GM21526 (cell line): ENCODE data around the gene C19orf18.

Experiments
- ATAC-seq: cut with Tn5 transposase; IDR thresholded peaks from one replicate; pipeline ENCODE4 v1.9.1; 2021; ENCODE audit warnings: moderate library complexity; ENCODE audit not compliant: unreplicated experiment, low FRiP score

Gene C19orf18

GRCh38 chr19:57949296-57949695 lies 25.0 kb downstream of the C19orf18 start:
- ATAC-seq, result no peak

GRCh38 chr19:57947419-57948134 lies 26.8 kb downstream of the C19orf18 start, which contains the start of gene ZNF256:
TSS of gene ZNF256 (minus strand) at chr19:57947706. CDS start at chr19:57947474, 232 bp downstream.
- ATAC-seq, result peak; percentile 86

DNA sequence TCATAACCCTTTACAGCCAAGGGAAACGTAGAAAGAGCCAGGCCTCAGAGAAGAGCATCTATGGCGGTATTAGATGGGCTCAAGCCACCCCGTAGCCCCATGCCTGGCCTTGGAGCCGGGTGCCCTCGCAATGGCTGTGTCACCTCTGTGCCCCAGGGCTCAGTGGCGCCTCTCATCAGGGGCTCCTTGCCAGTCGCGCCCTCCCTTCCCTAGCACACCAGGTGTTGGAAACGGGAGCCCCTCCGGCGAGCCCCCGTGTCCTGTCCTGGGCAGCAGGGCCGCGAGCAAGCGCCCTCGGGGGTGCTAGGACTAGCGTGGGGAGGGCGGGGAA lies 27.3 kb downstream of the C19orf18 start:
- ATAC-seq, result no peak

GRCh38 chr19:57946316-57946715 lies 28.0 kb downstream of the C19orf18 start:
- no peak for ATAC-seq

- no peak for ATAC-seq
Measured at GRCh38 chr19:57941593-57941992, 32.7 kb downstream of the C19orf18 start.

GRCh38 chr19:57935731-57936130 lies 38.6 kb downstream of the C19orf18 start:
- ATAC-seq, result no peak

DNA sequence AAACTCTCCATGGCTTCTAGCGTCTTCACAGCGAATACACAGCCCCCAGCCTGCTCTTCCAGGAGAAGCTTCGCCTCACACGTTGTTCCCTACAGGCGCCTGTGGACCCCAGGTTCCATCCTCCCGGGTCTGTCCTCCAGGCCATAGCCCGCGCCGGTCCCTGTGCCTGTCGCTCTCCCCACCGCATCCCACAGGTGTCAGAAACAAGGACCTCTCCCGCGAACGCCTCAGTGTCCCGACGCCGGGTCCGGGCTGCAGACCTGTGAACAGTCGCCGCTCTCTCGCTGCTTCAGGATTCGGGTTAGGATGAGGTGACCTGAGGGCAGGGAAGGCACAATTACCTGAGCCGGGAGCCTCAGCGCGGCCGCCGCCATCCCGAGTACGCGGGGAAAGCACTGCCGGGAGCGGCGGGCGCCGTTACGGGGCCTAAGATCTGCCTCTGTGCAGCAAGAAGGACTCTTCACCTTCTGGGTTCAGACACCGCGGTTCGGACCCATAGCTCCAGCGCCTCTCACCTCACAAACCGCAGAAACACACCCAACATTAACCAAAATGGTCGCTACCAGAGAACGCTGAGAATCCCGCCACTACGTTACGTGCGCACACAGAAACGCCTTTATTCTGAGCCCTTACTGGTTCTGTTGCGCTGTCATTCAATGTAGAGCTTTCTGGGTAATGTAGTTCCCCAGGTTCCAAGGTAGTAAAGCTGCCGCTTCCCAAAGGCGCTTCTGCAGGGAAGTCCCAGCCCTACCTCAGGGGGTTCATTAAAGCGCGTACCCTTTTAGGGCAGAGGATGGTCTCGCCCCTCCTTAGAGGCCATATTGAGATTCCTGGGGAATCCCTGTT lies 39.3 kb downstream of the C19orf18 start, which contains the start of gene ZNF418:
ZNF418 (minus strand) TSS at position 583 of the 846 bp plus-strand sequence. CDS start 1,580 bp downstream, outside the sequence.
- ATAC-seq, result no peak

- no peak for ATAC-seq
Measured at GRCh38 chr19:57927587-57927986, 46.7 kb downstream of the C19orf18 start.

DNA sequence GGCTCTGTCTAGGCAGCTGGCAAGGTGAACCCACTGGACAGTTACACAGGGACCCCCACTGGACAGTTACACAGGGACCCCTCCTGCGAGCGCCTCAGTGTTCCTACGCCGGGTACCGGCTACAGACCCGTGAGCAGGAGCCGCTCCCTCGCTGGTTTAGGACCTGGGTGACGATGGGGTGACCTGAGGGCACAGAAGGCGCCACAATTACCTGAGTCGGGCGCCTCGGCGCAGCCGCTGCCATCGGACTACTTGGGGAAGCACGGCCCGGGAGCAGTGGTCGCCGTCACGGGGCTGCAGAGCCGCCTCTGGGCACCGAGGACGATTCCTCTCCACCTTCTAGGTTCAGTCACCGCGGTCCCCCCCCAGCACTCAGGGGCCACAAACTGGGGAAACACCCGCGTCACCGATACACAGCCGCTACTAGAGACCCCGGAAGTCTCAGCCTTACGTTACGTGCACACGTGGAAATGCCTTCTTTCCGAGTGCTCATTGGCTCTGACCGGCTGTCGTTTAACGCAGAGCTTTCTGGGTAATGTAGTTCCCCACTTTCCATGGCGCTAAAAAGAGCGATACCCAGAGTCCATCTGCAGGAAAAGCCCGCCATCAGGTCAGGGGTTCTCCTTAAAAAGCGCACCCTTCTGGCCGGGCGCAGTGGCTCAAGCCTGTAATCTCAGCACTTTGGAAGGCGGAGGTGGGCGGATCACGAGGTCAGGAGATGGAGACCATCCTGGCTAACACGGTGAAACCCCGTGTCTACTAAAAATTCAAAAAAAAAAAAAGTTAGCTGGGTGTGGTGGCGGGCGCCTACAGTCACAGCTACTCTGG lies 58.0 kb downstream of the C19orf18 start, which contains the start of gene ZNF417:
ZNF417 (minus strand) TSS at position 425 of the 828 bp plus-strand sequence; CDS start at position 244, 181 bp downstream.
- ATAC-seq, result peak; percentile 96

DNA sequence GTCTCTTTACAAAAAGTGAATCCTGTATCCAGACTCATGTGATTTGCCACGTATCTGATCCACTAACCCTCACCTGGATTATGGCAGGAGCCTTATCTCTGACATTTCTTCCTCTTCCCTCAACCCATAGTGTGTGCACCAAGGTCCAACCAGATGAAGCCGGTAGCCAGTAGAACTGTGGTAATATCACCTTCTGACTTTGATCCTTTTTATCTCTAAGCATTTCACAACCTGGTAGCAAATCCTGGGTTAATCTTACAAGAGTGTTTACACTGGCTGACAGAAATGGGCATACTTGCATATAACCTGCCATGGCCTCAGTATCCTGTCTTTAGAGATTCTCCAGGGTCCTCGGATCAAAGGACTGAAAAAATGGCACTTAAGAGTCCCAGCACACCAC lies 59.8 kb downstream of the C19orf18 start:
- no peak for ATAC-seq
